IPS-15b (cell line): Measurements from ENCODE around the gene COL27A1.

ENCODE experiments used
- H3K27me3 ChIP-seq: one replicate; pipeline ENCODE4 v1.6.1; 2013; ENCODE audit warnings: low read length; ENCODE audit not compliant: control insufficient read depth, insufficient read depth
- H3K36me3 ChIP-seq: one replicate; pipeline ENCODE4 v1.6.1; 2013; ENCODE audit warnings: low read length; ENCODE audit not compliant: control insufficient read depth, insufficient read depth
- H3K4me1 ChIP-seq: one replicate; pipeline ENCODE4 v1.6.1; 2013; ENCODE audit warnings: mild to moderate bottlenecking, low read length; ENCODE audit not compliant: control insufficient read depth, insufficient read depth
- H3K4me3 ChIP-seq: one replicate; pipeline ENCODE4 v1.5.1; 2013; ENCODE audit warnings: low read depth, low read length
- H3K9ac ChIP-seq: one replicate; pipeline ENCODE4 v1.6.1; 2013; ENCODE audit warnings: low read depth, mild to moderate bottlenecking, low read length
- H3K9me3 ChIP-seq: one replicate; pipeline ENCODE4 v1.6.1; 2013; ENCODE audit warnings: mild to moderate bottlenecking, low read length; ENCODE audit not compliant: control insufficient read depth, insufficient read depth

COL27A1 gene

DNA sequence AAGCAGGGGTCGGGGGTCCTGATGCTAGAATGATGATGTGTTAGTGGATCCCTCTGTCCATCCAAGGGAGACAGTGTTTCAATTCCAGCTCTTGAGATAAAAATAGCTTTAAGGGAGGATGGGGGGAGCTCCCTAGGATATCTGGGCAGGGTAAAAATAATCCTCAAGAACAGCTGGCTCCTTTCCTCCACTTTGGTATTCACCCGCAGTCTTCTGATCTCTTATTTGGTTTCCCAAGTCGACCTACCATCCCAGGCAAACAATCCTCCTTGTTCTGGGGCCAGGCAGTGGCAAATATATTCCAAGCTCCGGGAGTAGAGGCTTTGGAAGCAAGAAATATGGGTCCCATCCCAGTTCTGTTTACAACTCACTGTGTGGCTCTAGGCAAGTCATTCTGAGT, 14.5 kb upstream of the COL27A1 start:
- H3K27me3 ChIP-seq, result peaks cover 6% of the 10 kb centered on the region
- H3K36me3 ChIP-seq, result no peaks in the 10 kb centered on the region
- no peak overlapping the region for H3K9ac ChIP-seq
- H3K4me1 ChIP-seq, result no peaks in the 10 kb centered on the region
- no peak overlapping the region for H3K4me3 ChIP-seq
- no peaks in the 10 kb centered on the region for H3K9me3 ChIP-seq

DNA sequence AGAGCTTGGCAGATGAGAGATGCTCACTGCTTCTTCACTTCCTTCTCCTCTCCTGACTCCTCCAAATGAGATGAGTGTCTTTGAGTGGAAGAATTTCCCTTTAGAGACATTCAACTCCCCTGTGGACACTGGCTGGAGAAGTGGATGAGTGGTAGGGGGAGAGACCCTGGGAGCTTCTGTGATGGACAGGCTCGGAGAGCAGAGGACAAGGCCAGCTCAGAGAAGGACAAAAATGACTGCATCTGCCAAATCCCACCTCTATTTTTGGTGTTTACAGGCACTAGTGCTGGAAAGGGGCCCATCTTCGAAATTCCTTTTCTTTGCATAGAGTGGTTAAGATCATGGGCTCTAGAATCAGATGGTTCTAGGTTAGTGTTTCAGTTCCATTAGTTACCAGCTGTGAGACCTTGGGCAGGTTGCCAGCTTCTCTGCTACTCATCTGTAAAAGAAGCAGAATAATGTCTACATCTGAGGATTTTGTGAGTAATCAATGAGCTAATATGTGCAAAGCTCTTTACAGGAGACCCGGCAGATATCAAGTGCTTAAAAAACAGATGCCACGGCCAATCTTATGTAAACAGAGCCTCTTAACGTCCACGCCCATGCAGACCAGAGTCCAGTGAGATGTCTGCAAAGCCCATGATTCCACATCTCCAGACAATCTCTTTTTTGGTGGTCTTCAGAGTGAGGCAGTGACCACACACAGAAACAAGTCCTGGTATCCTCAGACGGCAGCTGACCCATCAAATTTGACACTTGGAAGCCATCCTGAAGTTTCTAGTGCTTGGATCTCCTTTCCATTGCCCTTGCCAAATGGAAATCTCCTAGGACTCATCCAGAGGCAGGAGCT, 13.6 kb upstream of the COL27A1 start:
- Histone ChIP-seq H3K4me1 (no peaks in the 10 kb centered on the region), H3K36me3 (no peaks in the 10 kb centered on the region), H3K9me3 (no peaks in the 10 kb centered on the region), H3K27me3 (peaks cover 6% of the 10 kb centered on the region), H3K9ac (no peak overlapping the region), H3K4me3 (no peak overlapping the region)

DNA sequence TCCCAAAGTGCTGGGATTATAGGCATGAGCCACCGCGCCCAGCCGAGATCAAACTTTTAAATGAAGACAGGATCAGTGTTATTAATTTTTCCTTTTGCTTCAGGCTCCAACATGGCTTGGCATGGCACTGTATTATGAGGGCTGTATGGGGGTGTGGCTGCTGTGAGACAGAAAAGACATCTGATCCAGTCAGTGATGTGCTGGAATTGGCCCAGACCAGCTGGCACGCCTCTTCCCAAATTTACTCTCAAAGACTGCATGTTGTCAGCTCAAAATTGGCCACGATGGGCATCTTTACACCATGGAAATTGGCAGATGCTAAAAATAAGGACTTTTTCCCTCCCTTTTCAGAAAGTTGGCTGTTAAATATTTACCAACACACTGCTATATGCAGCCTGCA, 12.1 kb upstream of the COL27A1 start:
- H3K4me3 ChIP-seq, result no peak overlapping the region
- no peak overlapping the region for H3K9ac ChIP-seq
- no peaks in the 10 kb centered on the region for H3K4me1 ChIP-seq
- H3K9me3 ChIP-seq, result no peaks in the 10 kb centered on the region
- H3K27me3 ChIP-seq, result peaks cover 6% of the 10 kb centered on the region
- no peaks in the 10 kb centered on the region for H3K36me3 ChIP-seq

DNA sequence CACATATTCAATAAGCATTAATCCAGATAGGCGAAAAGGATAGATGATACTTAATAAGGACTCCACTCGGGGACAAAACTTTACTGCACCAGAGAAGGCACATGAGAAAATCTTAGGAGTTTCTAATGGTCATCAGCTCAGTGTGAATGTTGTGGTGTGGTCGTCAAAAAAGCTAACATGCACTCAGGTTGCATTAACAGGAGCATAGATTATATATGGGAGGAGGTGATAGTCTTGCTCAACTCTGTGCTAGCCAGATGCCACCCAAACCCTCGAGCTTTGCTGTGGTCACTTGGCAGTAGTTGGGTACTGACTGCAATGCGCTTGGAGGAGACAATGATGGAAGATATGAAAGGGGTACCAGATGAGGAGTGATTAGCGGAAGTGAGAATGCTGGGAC, 8.6 kb upstream of the COL27A1 start:
- H3K9ac ChIP-seq, result no peak overlapping the region
- H3K27me3 ChIP-seq, result peaks cover 9% of the 10 kb centered on the region
- no peaks in the 10 kb centered on the region for H3K4me1 ChIP-seq
- no peaks in the 10 kb centered on the region for H3K36me3 ChIP-seq
- no peak overlapping the region for H3K4me3 ChIP-seq
- H3K9me3 ChIP-seq, result no peaks in the 10 kb centered on the region

DNA sequence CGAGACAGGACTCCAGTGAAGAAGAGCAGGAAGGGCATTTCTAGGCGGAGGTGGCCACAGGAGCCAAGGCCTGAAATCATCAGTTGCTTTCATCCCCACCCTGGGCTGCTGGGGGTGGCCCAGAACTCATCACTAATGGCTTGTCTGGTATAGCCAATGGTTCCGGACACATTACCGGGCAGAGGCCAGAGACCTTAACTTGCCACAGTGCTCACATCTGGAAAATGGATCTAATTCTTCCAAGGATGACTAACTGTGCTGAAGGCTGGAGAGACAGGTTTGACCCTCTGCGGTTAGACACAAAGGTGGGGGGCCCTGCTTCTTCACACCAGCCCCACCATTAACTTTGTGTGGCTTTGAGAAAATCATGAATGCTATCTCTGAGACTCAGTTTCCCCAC, 6.2 kb upstream of the COL27A1 start:
- Histone ChIP-seq H3K4me1 (no peaks in the 10 kb centered on the region), H3K36me3 (no peaks in the 10 kb centered on the region), H3K27me3 (peaks cover 22% of the 10 kb centered on the region), H3K9ac (no peak overlapping the region), H3K4me3 (no peak overlapping the region), H3K9me3 (no peaks in the 10 kb centered on the region)

DNA sequence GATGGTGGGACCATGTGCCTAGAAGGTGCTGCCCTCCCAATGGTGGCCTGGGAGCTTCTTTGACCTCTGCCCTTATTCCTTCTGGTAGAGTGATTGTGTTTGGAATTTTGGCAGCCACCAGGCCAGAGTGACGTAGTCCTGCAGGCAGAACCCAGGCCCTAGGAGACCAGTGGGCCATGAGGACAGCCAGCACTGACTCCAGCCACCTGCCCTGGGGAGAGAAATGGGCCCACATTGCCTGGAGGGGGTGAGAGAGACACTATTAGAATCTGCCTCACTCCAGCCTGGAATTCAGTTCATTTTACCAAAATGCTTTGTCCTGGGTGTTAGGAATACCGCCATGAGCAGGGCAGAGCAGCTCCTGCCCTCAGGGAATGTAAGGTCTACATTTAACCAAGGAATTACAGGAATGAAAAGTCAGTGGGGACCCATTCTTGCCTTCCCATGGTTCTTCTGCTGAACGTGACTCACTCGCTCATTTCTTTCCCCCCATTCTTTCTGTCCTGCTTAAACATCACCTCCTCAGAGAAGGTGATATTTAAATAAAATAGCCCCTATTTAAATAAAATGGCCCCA, 5.5 kb upstream of the COL27A1 start:
- H3K27me3 ChIP-seq, result peaks cover 29% of the 10 kb centered on the region
- no peak overlapping the region for H3K4me3 ChIP-seq
- H3K36me3 ChIP-seq, result no peaks in the 10 kb centered on the region
- H3K9me3 ChIP-seq, result no peaks in the 10 kb centered on the region
- H3K4me1 ChIP-seq, result no peaks in the 10 kb centered on the region
- no peak overlapping the region for H3K9ac ChIP-seq

DNA sequence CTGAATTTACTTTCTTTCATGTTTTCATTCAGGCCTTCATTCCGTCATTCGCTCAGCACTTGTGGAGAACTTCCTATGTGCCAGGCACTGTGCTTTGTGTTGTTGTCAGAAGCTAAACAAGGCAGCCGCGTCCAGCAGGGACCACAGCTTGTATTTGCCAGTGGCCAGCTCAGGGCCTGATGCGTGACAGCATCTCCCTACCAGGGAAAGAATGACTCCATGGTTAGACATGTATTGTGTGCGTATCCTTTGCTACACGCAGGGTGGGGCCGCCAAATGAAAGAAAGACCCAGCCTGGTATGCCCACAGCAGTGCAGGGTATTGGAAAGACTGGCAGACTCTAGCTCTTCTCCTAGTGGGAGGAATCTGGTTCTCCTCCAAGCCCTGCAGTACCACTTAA, 4.7 kb upstream of the COL27A1 start:
- Histone ChIP-seq H3K4me1 (no peaks in the 10 kb centered on the region), H3K36me3 (no peaks in the 10 kb centered on the region), H3K9me3 (no peaks in the 10 kb centered on the region), H3K27me3 (peaks cover 32% of the 10 kb centered on the region), H3K9ac (no peak overlapping the region), H3K4me3 (no peak overlapping the region)

DNA sequence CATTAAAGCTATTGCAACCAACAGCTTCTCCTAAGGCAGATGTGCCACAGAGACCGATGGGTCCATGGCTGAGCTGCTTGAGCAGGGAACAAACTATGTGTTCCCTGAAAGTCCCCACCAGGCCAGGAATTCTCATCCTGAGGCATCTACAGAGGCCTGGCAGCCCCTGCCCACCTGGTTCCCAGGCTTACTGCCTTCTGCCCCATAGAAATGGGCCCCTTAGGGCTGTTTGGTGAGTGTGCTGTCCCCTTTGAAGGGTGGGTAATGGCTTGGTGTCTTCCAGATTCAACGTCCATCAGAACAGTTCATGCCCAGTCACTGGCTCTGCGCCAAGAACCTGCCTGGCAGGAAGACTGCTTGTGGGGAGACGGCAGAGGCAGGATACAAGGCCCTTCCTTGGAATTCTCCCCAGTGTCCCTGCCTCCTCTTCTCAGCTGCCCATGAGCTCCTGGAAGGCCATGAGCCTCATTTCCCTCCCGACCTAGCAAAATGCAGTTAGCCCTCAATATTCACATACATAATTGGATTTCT, 3.8 kb upstream of the COL27A1 start:
- no peaks in the 10 kb centered on the region for H3K36me3 ChIP-seq
- H3K4me3 ChIP-seq, result no peak overlapping the region
- H3K9me3 ChIP-seq, result no peaks in the 10 kb centered on the region
- H3K27me3 ChIP-seq, result peaks cover 32% of the 10 kb centered on the region
- H3K9ac ChIP-seq, result no peak overlapping the region
- H3K4me1 ChIP-seq, result no peaks in the 10 kb centered on the region

DNA sequence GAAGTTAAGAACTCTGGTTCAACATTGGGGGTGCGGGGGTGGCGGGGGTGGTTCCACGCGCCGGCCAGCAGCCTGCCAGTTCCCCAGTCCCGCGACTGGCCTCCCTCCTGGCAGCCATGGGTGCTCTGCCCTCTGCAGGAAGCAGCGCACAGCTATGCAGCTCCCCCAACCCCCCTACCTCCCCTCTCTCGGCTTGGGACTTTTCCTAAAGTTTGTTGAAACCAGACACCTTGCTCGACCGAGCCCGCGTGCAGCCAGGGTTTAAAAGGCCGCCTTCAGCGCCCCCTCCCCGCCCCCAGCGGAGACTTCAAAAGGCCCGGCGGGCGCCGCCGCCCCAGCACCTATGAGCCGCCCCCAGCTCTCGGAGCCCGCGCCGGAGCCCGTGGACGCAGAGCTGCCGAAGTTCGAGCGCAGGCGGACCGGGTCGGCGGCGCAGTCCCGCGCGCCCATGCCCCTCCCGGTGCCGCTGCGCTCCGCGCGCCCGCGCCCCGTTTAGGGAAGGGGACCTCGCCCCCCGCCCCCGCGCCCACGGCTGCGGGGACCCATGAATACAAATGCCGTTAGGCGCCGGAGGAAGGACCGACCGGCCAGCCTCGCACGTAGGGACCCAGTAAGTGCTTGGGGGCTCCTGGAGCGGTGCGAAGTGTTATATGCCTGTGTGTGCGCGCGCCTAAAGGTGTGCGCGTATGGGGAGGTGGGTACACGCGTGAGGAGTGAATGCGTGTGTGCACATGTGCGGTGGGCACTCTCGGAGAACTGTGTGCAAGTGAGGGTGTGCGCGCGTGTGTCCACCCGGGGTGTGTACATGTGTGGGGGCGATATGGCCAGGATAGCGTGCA, 1.4 kb upstream of the COL27A1 start:
- no peaks in the 10 kb centered on the region for H3K4me1 ChIP-seq
- no peaks in the 10 kb centered on the region for H3K36me3 ChIP-seq
- peaks cover 38% of the 10 kb centered on the region for H3K27me3 ChIP-seq
- H3K9ac ChIP-seq, result no peak overlapping the region
- peak overlapping the region; percentile 61 for H3K4me3 ChIP-seq
- H3K9me3 ChIP-seq, result no peaks in the 10 kb centered on the region

DNA sequence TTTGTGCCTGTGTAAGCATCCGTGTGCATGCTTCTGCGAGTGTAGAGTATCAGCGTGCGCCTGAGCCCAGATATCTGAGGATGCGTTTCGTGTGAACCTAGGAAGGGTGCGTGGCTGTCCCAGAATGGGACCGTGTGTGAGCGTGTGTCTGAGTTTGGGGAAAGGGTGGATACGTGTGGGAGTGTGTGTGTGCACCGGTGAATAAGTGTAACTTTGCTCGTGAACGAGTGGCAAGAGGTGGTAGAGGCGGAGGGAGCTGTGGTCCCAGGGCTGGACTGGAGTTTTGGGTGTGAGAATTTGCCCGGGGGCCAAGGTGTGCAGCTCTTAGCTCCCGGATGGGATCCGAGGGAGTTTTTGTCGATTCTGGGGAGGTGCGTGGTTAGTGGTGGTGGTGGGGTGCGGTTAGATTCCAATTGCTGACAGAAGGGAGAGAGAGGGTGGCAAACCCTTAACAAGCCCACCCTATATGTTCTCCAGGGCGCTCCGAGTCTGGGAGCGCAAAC, 686 bp upstream of the COL27A1 start:
- H3K9me3 ChIP-seq, result no peaks in the 10 kb centered on the region
- H3K27me3 ChIP-seq, result peaks cover 38% of the 10 kb centered on the region
- H3K9ac ChIP-seq, result no peak overlapping the region
- peak overlapping the region; percentile 61 for H3K4me3 ChIP-seq
- H3K4me1 ChIP-seq, result no peaks in the 10 kb centered on the region
- H3K36me3 ChIP-seq, result no peaks in the 10 kb centered on the region

DNA sequence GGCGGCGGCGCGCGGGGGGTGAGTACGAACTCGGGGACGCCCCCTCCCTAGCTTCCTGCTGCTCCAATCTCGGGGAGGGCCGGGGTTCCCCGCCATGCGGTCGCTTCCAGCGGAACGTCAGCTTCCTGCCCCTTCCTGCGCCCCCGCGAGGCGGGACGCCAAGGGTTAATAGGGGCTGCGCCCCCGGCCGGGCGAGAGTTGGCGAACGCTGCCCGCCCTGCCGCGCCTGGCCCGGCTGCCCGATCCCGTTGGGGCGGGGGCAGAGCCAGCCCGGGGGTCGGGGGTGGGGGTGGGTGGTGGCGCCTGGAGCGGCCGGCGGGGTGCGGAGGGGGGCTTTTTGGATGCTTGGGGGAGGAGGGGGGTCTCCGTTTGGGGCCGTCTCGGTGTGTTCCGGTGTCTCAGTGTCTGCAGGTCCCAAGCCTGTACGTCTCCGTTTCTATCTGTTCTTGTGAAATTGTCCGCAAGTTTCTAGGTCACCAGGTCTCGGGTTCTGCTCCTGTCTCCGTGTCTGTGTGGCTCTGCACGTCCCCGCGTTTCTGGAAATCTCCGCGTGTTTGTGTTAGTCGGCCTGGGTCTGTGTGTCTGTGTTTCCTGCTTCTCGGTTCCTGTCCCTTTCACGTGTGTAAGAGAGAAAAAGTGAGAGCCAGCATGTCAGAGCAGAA, 789 bp downstream of the COL27A1 start:
- Histone ChIP-seq H3K4me3 (peak overlapping the region; percentile 77), H3K4me1 (no peaks in the 10 kb centered on the region), H3K9ac (no peak overlapping the region), H3K36me3 (no peaks in the 10 kb centered on the region), H3K27me3 (peaks cover 34% of the 10 kb centered on the region), H3K9me3 (no peaks in the 10 kb centered on the region)
